T1000 (cell line): ENCODE data around the gene KLHL33.
"Not testable (repeated sequence)": the region's sequence is repeated elsewhere in the genome, so short reads cannot be mapped to it uniquely, and the experiment has no call there.

ENCODE experiments used
- DNase-seq: peaks from one replicate; lab custom pipeline; 2025; ENCODE audit warnings: mixed read lengths; lab: John Stamatoyannopoulos, UW

KLHL33 gene

GRCh38 chr14:20454516-20455354, 18.8 kb upstream of the KLHL33 start, which contains the start of the genes APEX1 and OSGEP:
Gene APEX1, plus strand, starts transcription at chr14:20455226. Its CDS starts 420 bp downstream, at chr14:20455646.
Gene OSGEP, minus strand, starts transcription at chr14:20454812. Its CDS starts 129 bp downstream, at chr14:20454683.
- peak; percentile 94 for DNase-seq

GRCh38 chr14:20452831-20453230, 16.9 kb upstream of the KLHL33 start:
- DNase-seq: not testable (repeated sequence)

GRCh38 chr14:20446889-20447288, 10.9 kb upstream of the KLHL33 start:
- DNase-seq: no peak

GRCh38 chr14:20443650-20444049, 7.7 kb upstream of the KLHL33 start:
- not testable (repeated sequence) for DNase-seq

- no peak for DNase-seq
These were observed 5.5 kb upstream of the KLHL33 start for GRCh38 chr14:20441461-20441860.

- no peak for DNase-seq
These were observed 4.9 kb upstream of the KLHL33 start for GRCh38 chr14:20440882-20441281.

GRCh38 chr14:20440465-20440864, 4.5 kb upstream of the KLHL33 start:
- no peak for DNase-seq

GRCh38 chr14:20438664-20439063, 2.7 kb upstream of the KLHL33 start:
- DNase-seq: no peak

GRCh38 chr14:20436363-20436755, 393 bp upstream of the KLHL33 start:
- peak; percentile 24 for DNase-seq

- no peak for DNase-seq
These were observed 1.0 kb downstream of the KLHL33 start for GRCh38 chr14:20434701-20435581.

GRCh38 chr14:20429801-20430669, 5.9 kb downstream of the KLHL33 start:
- no peak for DNase-seq

GRCh38 chr14:20428802-20429201, 7.2 kb downstream of the KLHL33 start:
- no peak for DNase-seq

- DNase-seq: no peak
These were observed 8.0 kb downstream of the KLHL33 start for GRCh38 chr14:20428010-20428365.

GRCh38 chr14:20427231-20428009, 8.5 kb downstream of the KLHL33 start:
- DNase-seq: no peak

- DNase-seq: no peak
These were observed 11.1 kb downstream of the KLHL33 start for GRCh38 chr14:20424851-20425250.

GRCh38 chr14:20422886-20423285, 13.1 kb downstream of the KLHL33 start:
- no peak for DNase-seq

- no peak for DNase-seq
These were observed 14.7 kb downstream of the KLHL33 start for GRCh38 chr14:20421267-20421666.

GRCh38 chr14:20419419-20419818, 16.5 kb downstream of the KLHL33 start:
- DNase-seq: no peak

- DNase-seq: no peak
These were observed 17.5 kb downstream of the KLHL33 start for GRCh38 chr14:20418501-20418909.

- DNase-seq: no peak
These were observed 18.4 kb downstream of the KLHL33 start for GRCh38 chr14:20417250-20418186.
